LNCaP clone FGC (cell line): ENCODE results near the gene ADORA2A.
"Not testable (repeated sequence)": the region's sequence is repeated elsewhere in the genome, so short reads cannot be mapped to it uniquely, and the experiment has no call there.

Source experiments
- DNase-seq: peaks from one replicate; pipeline ENCODE4 v3.0.0-alpha.2; 2011; ENCODE audit warnings: low read depth
- H3K4me3 ChIP-seq: 2 replicates; pipeline ENCODE4 v1.5.1; 2011; ENCODE audit warnings: mild to moderate bottlenecking, low read depth, low read length, control low read depth
- TF ChIP-seq, protein P1 (sequence below): IDR thresholded peaks from 2 replicates; pipeline ENCODE4 v1.5.1; 2012; ENCODE audit warnings: mild to moderate bottlenecking; ENCODE audit not compliant: control insufficient read depth, insufficient read depth; ENCODE audit errors: extremely low read depth

Gene ADORA2A

DNA sequence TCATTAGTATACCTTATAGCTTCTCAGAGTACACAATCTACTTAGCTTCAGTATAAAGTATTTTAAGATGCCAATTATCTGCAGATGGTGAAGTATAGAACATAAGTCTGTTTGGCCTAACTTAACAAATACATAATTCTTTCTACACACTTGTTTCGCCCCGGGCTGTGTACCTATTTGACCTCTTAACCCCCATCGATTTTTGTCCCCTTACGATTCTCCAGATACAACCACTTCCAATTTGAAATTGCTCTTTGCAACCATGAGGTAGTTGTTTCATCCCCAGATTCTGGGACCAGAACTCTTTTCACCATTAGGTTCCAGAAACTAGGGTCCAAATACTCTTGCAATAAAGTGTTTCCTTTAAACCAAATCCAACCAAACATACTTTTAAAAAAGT, 57.8 kb downstream of the ADORA2A start:
- TF ChIP-seq, protein P1, sequence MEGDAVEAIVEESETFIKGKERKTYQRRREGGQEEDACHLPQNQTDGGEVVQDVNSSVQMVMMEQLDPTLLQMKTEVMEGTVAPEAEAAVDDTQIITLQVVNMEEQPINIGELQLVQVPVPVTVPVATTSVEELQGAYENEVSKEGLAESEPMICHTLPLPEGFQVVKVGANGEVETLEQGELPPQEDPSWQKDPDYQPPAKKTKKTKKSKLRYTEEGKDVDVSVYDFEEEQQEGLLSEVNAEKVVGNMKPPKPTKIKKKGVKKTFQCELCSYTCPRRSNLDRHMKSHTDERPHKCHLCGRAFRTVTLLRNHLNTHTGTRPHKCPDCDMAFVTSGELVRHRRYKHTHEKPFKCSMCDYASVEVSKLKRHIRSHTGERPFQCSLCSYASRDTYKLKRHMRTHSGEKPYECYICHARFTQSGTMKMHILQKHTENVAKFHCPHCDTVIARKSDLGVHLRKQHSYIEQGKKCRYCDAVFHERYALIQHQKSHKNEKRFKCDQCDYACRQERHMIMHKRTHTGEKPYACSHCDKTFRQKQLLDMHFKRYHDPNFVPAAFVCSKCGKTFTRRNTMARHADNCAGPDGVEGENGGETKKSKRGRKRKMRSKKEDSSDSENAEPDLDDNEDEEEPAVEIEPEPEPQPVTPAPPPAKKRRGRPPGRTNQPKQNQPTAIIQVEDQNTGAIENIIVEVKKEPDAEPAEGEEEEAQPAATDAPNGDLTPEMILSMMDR, result no peak
- DNase-seq, result no peak
- no peak overlapping the region for H3K4me3 ChIP-seq

DNA sequence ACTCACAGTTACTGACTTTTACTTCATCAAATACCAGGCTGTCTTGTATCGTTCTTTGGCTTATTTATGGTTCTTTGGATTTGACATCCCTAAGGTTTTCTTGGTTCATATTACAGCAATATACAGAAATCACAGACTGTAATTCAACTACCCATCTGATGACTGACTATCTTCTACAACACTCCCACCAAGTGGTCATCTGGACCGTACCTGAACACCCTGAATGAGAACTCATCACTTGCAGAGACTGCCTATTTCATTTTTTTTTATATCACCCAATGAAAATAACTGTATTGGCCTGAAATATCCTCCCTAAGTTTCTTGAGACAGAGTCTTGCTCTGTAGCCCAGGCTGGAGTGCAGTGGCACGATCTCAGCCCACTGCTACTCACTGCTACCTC, 58.2 kb downstream of the ADORA2A start:
- TF ChIP-seq, protein P1, result no peak
- DNase-seq, result no peak
- H3K4me3 ChIP-seq, result no peak overlapping the region

DNA sequence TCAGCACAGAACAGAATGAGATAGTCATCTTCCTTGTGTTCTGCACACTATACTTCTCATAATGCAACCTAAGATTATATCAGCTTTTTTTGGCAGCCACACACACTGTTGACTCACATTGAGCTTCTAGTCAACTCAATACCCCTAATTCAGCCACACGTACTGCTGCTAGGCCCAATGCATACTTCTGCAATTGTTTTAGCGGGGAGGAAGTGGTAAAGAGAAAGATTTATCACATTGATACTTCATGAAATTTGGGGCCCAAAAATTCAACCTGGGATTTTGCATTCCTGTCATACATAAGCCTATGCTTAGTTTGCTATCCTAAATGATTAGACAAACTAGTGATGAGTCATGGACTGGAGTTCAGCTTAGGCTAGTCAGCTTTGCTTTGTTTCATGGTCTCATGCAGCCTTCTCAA, 59.1 kb downstream of the ADORA2A start:
- DNase-seq, result no peak
- H3K4me3 ChIP-seq, result no peak overlapping the region
- TF ChIP-seq, protein P1, result no peak

DNA sequence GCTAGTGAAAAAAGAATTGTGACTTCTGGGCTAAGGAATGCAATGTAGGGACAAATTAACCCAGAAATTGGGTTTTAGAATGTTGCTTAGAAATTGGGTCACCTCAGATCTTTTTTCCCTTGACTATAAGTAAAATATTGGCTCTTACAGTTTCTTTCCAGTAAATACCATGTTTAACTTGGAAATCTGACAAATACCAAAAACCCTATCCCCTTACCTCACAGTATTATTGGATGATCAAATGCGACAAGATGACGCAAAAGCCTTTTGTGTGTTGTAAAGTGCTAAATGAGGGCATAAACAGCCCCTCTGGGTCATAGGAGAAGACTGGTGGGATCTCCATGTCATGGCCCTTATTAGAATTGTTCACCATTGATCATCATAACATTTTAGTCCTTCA, 61.6 kb downstream of the ADORA2A start:
- TF ChIP-seq, protein P1, result no peak
- DNase-seq, result no peak
- H3K4me3 ChIP-seq, result no peak overlapping the region

DNA sequence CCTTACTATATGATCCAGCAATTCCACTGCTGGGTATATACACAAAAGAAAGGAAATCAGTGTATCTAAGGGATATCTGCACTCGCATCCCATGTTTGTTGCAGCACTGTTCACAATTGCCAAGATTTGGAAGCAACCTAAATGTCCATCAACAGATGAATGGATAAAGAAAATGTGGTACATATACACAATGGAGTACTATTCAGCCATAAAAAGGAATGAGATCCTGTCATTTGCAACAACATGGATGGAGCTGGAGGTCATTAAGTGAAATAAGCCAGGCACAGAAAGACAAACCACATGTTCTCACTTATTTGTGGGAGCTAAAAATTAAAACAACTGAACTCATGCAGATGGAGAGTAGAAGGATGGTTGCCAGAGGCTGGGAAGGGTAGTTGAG, 62.0 kb downstream of the ADORA2A start:
- not testable (repeated sequence) for DNase-seq, H3K4me3 ChIP-seq
